ENCODE results near the gene FANCC.

FANCC gene

GRCh38 chr9:95115104-95115503 is 202.4 kb downstream of the FANCC start:
- no peak for FAIRE-seq

- FAIRE-seq = no peak
These were observed 204.9 kb downstream of the FANCC start for GRCh38 chr9:95112436-95113280.

GRCh38 chr9:95111716-95112115 is 205.8 kb downstream of the FANCC start:
- no peak for FAIRE-seq

- no peak for FAIRE-seq
These were observed 206.5 kb downstream of the FANCC start for GRCh38 chr9:95110921-95111525.

- FAIRE-seq = no peak
These were observed 208.1 kb downstream of the FANCC start for GRCh38 chr9:95109456-95109855.

GRCh38 chr9:95108777-95109176 is 208.7 kb downstream of the FANCC start:
- FAIRE-seq = no peak

- no peak for FAIRE-seq
These were observed 209.5 kb downstream of the FANCC start for GRCh38 chr9:95107976-95108375.

- FAIRE-seq = no peak
These were observed 210.3 kb downstream of the FANCC start for GRCh38 chr9:95107001-95107749.

GRCh38 chr9:95105519-95106287 is 211.8 kb downstream of the FANCC start:
- FAIRE-seq = no peak

GRCh38 chr9:95104980-95105379 is 212.5 kb downstream of the FANCC start:
- FAIRE-seq = no peak

GRCh38 chr9:95104581-95104960 is 212.9 kb downstream of the FANCC start:
- no peak for FAIRE-seq

- no peak for FAIRE-seq
These were observed 213.5 kb downstream of the FANCC start for GRCh38 chr9:95103871-95104580.

GRCh38 chr9:95103281-95103771 is 214.2 kb downstream of the FANCC start:
- no peak for FAIRE-seq

GRCh38 chr9:95102572-95102971 is 214.9 kb downstream of the FANCC start:
- FAIRE-seq = no peak

GRCh38 chr9:95102001-95102433 is 215.5 kb downstream of the FANCC start:
- no peak for FAIRE-seq

GRCh38 chr9:95101326-95101725 is 216.2 kb downstream of the FANCC start:
- FAIRE-seq = no peak

- FAIRE-seq = no peak
These were observed 217.4 kb downstream of the FANCC start for GRCh38 chr9:95100071-95100627.

GRCh38 chr9:95099321-95100070 is 218.0 kb downstream of the FANCC start:
- FAIRE-seq = no peak

GRCh38 chr9:95098391-95098921 is 219.1 kb downstream of the FANCC start:
- FAIRE-seq = no peak

GRCh38 chr9:95097279-95097678 is 220.2 kb downstream of the FANCC start:
- FAIRE-seq = no peak

- FAIRE-seq = no peak
These were observed 220.7 kb downstream of the FANCC start for GRCh38 chr9:95096807-95097206.

All from A204.1 (cell line).